Spleen (tissue), 11 donors: Measurements from ENCODE around the gene ZNRF3. TPM values are rescaled to one million over a fixed set of nuclear protein-coding genes. Genes with fewer than 3 reads are reported as not detected.

Experiments used
- DNase-seq: peaks from one replicate; pipeline ENCODE4 v3.0.0-alpha.2; 2020
- H3K27ac ChIP-seq, 8 donors: fragments of 200-600 bp; sonication (generic) in 7 of 8; 1 replicate in 4 of 8; 2 replicates in 4 of 8; pipeline versions ENCODE4 v1.5.0 to v1.8.0; 2016 to 2021; ENCODE audit warnings: inconsistent platforms in 4 of 8, mild to moderate bottlenecking in 4 of 8, moderate library complexity in 1 of 8
- H3K27me3 ChIP-seq, 7 donors: fragments of 200-600 bp; sonication (generic) in 6 of 7; replicated peaks in 1 of 7; 1 replicate in 4 of 7; 2 replicates in 3 of 7; pipeline versions ENCODE4 v1.5.0 to v1.8.0; 2016 to 2021; ENCODE audit warnings: inconsistent platforms in 3 of 7, mild to moderate bottlenecking in 1 of 7
- H3K36me3 ChIP-seq, 6 donors: fragments of 200-600 bp; sonication (generic) in 5 of 6; 1 replicate in 4 of 6; 2 replicates in 2 of 6; pipeline versions ENCODE4 v1.5.0 to v1.8.0; 2016 to 2021; ENCODE audit warnings: inconsistent platforms in 2 of 6
- H3K4me1 ChIP-seq, 6 donors: fragments of 200-600 bp; sonication (generic) in 5 of 6; 1 replicate in 3 of 6; 2 replicates in 3 of 6; pipeline versions ENCODE4 v1.5.0 to v1.8.0; 2016 to 2021; ENCODE audit warnings: inconsistent platforms in 3 of 6
- H3K4me3 ChIP-seq, 8 donors: fragments of 200-600 bp; sonication (generic) in 7 of 8; 1 replicate in 4 of 8; 2 replicates in 4 of 8; pipeline versions ENCODE4 v1.5.0 to v1.8.0; 2016 to 2021; ENCODE audit warnings: inconsistent platforms in 4 of 8, mild to moderate bottlenecking in 4 of 8, moderate library complexity in 2 of 8
- H3K9me3 ChIP-seq, 8 donors: fragments of 200-600 bp; sonication (generic) in 7 of 8; 1 replicate in 4 of 8; 2 replicates in 4 of 8; pipeline versions ENCODE4 v1.5.0 to v1.8.0; 2016 to 2021; ENCODE audit warnings: inconsistent platforms in 4 of 8
- CTCF ChIP-seq, 11 experiments: fragments of 200-600 bp in 7 of 11; fragments of 450-650 bp in 4 of 11; sonication (generic) in 4 of 11; IDR thresholded peaks in 8 of 11; conservative IDR thresholded peaks in 3 of 11; 1 replicate in 7 of 11; 2 replicates in 4 of 11; pipeline versions ENCODE4 v1.4.0 to v1.8.0; 2016 to 2021; ENCODE audit warnings: antibody characterized with exemption in 11 of 11, inconsistent platforms in 4 of 11, mild to moderate bottlenecking in 1 of 11
- POLR2A ChIP-seq, 3 donors: fragments of 450-650 bp; IDR thresholded peaks; one replicate each; pipeline ENCODE4 v1.5.1; 2017; ENCODE audit warnings: antibody characterized with exemption in 3 of 3, mild to moderate bottlenecking in 1 of 3
- POLR2AphosphoS5 ChIP-seq, 3 donors: sonication (generic); formaldehyde crosslinking; IDR thresholded peaks; one replicate each; pipeline ENCODE4 v1.5.1; 2017; ENCODE audit warnings: antibody characterized with exemption in 3 of 3
- WGBS, 5 donors: extraction: QIAGEN DNeasy Blood & Tissue Kit in 3 of 5; methylation state at CpG; one replicate each; pipeline versions ENCODE4 v1.1.5 to v1.1.7; 2013 to 2018; 5-methylcytosine and 5-hydroxymethylcytosine counted together
- intact Hi-C: fragments of 100-400 bp; cut with DNase I; formaldehyde crosslinking; loops from one replicate; pipeline ENCODE4 v1.15.0; 2023; ENCODE audit warnings: low total_unique reads
- polyA plus RNA-seq, 3 donors: library from polyadenylated mRNA; stranded (reverse); fragments of 200-250 nt; gene quantifications; one replicate each; pipeline ENCODE4 v1.2.1, GENCODE V29; 2013
- total RNA-seq, 7 donors: library from RNA; depleted of rRNA in 3 of 7; stranded (reverse); fragments of >200 nt in 3 of 7; fragmentation: NEBNext Ultra II Directional in 4 of 7; extraction: Animal tissue kit (Norgen Biotek cat#: 25700) in 4 of 7; gene quantifications; one replicate each; pipeline versions ENCODE4 v1.1.0 to v1.2.1, GENCODE V29; 2016 to 2021
- donor health status: healthy with polysubstance abuse.
- donor health status: DM: no; HTN: no; CAD: no; lungs with moderate emphysema.
- donor health status: DM: no; HTN: no; CAD: no.
- donor health status: Bipolar disorder and iron deficiency.
- donor health status: healthy.
- donor health status: DM: no; HTN: no; CAD: no.
- donor health status: DM: yes; HTN: yes; CAD: no.

ZNRF3 gene
- total and polyA plus RNA-seq, 10 donors, result 0.15 to 4.5 (median 2.6) TPM

- TF ChIP-seq CTCF (IDR thresholded peaks at IDR 0.05 in 8 of 11, conservative IDR thresholded peaks at IDR 0.05 in 3 of 11) (no peak), POLR2AphosphoS5 (IDR thresholded peaks at IDR 0.05) (no peak), POLR2A (IDR thresholded peaks at IDR 0.05) (no peak)
- H3K27ac ChIP-seq, result no peak overlapping the region
- no peak for DNase-seq
- H3K4me1 ChIP-seq, result no peaks in the 10 kb centered on the region
- H3K4me3 ChIP-seq, result no peak overlapping the region
- H3K9me3 ChIP-seq, result no peaks in the 10 kb centered on the region
- WGBS, 5 donors, result 83 to 92% (median 89%) methylated on average over 14 of the region's 14 CpGs
- no peaks in the 10 kb centered on the region for H3K27me3 ChIP-seq
- intact Hi-C loops, result no loop called here
- peaks cover 0 to 8% (median 2%) of the 10 kb centered on the region in 6 donors for H3K36me3 ChIP-seq
These were observed 171.9 kb downstream of the ZNRF3 start for GRCh38 chr22:29055192-29055830.

- DNase-seq, result no peak
- Histone ChIP-seq H3K27ac (no peak overlapping the region), H3K36me3 (no peaks in the 10 kb centered on the region), H3K9me3 (no peaks in the 10 kb centered on the region), H3K27me3 (peaks cover 0 to 6% (median 0%) of the 10 kb centered on the region in 7 donors), H3K4me3 (no peak overlapping the region), H3K4me1 (peaks cover 0 to 9% (median 0%) of the 10 kb centered on the region in 6 donors)
- intact Hi-C loops, result no loop called here
- 90 to 100% (median 93%) methylated on average over 3 of the region's 3 CpGs for WGBS, 5 donors
- no peak for TF ChIP-seq POLR2AphosphoS5 (IDR thresholded peaks at IDR 0.05)
- TF ChIP-seq POLR2A (IDR thresholded peaks at IDR 0.05), result no peak
- TF ChIP-seq CTCF (IDR thresholded peaks at IDR 0.05 in 8 of 11, conservative IDR thresholded peaks at IDR 0.05 in 3 of 11), result no peak
These were observed 173.1 kb downstream of the ZNRF3 start for GRCh38 chr22:29056472-29056871.

GRCh38 chr22:29060251-29060869 is 177.0 kb downstream of the ZNRF3 start:
- H3K4me3 ChIP-seq, result no peak overlapping the region
- 53 to 67% (median 64%) methylated on average over 12 of the region's 12 CpGs for WGBS, 5 donors
- H3K27me3 ChIP-seq, result peaks cover 0 to 24% (median 0%) of the 10 kb centered on the region in 7 donors
- no peak for TF ChIP-seq POLR2AphosphoS5 (IDR thresholded peaks at IDR 0.05)
- no peak for TF ChIP-seq CTCF (IDR thresholded peaks at IDR 0.05 in 8 of 11, conservative IDR thresholded peaks at IDR 0.05 in 3 of 11)
- TF ChIP-seq POLR2A (IDR thresholded peaks at IDR 0.05), result no peak
- H3K9me3 ChIP-seq, result no peaks in the 10 kb centered on the region
- no peak for DNase-seq
- H3K36me3 ChIP-seq, result no peaks in the 10 kb centered on the region
- no peak overlapping the region for H3K27ac ChIP-seq
- peaks cover 0 to 10% (median 0%) of the 10 kb centered on the region in 6 donors for H3K4me1 ChIP-seq
- intact Hi-C loops, result no loop called here

GRCh38 chr22:29060931-29061330 is 177.6 kb downstream of the ZNRF3 start:
- H3K27ac ChIP-seq, result no peak overlapping the region
- TF ChIP-seq POLR2A (IDR thresholded peaks at IDR 0.05) (no peak), CTCF (IDR thresholded peaks at IDR 0.05 in 8 of 11, conservative IDR thresholded peaks at IDR 0.05 in 3 of 11) (no peak), POLR2AphosphoS5 (IDR thresholded peaks at IDR 0.05) (no peak)
- DNase-seq, result no peak
- peaks cover 0 to 24% (median 0%) of the 10 kb centered on the region in 7 donors for H3K27me3 ChIP-seq
- H3K4me3 ChIP-seq, result no peak overlapping the region
- intact Hi-C loops, result no loop called here
- no peaks in the 10 kb centered on the region for H3K36me3 ChIP-seq
- WGBS, 5 donors, result 47 to 55% (median 54%) methylated on average over 7 of the region's 7 CpGs
- no peaks in the 10 kb centered on the region for H3K9me3 ChIP-seq
- peaks cover 0 to 16% (median 0%) of the 10 kb centered on the region in 6 donors for H3K4me1 ChIP-seq
